GM21528 (cell line): ENCODE results near the gene SUOX.
"Not testable (repeated sequence)": the region's sequence is repeated elsewhere in the genome, so short reads cannot be mapped to it uniquely, and the experiment has no call there.

Source experiments
- ATAC-seq: cut with Tn5 transposase; IDR thresholded peaks from one replicate; pipeline ENCODE4 v1.9.1; 2021; ENCODE audit warnings: mild to moderate bottlenecking, moderate library complexity; ENCODE audit not compliant: unreplicated experiment, low FRiP score

SUOX gene

DNA sequence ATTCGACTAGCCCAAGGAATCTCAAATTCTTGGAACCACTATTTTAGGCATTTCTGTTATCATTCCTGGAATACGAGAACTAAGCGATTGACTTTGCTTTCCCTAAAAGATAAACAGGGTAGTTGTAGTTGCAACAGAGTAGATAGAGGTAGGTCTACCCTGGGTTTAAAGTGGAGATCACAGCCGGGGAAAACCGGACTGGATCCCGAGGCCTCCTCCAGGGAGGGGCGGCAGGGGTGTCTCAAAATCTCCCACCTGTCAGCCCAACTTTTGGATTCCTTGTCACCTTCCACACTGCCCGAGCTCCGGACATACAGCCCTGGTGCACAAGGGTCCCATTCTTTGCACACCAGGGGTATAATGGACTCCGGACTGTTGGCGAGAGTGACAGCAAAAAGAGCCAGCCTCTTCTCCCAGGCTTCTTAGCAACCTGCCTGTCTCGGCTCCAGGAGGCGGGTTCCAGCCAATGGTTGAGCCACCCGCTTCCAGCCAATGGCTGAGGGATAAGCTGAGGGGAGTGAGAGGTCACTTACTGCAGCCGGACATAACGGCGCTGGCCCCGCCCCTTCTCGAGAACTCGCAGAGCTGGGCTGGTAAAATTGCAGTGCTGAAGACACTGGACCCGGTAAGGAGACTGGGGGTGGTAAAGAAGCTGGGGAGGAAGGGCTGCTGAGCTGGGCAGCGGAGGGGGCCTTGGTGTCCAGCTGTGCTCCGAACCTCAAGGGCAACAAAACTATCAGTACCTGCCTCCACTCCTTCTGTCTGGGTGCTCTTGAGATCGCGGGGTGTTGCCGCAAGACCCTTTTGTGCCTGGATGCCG lies at the start of gene SUOX:
Gene SUOX, plus strand, starts transcription at position 562 of the 820 bp plus-strand sequence. CDS start 4,946 bp downstream, outside the sequence.
- peak; percentile 97 for ATAC-seq

DNA sequence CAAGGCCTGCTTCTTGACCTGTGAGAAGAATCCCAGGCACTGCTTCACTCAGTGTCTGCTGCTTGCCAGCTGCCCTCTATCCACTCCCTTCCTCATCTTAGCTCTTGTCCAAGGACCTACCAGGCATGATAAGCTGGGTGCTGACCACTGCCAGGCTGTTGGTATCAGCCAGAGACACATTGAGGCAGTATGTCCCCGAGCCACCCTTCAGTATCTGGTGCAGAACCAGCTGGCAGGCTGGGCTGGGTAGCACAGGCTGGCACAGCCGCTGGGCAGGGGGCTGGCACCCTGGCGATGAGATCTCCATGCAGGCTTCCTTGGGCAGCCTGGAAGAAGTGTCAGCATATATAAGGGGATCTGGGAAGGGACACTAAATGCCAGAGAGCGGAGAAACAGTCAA lies 41.7 kb upstream of the SUOX start:
- no peak for ATAC-seq

DNA sequence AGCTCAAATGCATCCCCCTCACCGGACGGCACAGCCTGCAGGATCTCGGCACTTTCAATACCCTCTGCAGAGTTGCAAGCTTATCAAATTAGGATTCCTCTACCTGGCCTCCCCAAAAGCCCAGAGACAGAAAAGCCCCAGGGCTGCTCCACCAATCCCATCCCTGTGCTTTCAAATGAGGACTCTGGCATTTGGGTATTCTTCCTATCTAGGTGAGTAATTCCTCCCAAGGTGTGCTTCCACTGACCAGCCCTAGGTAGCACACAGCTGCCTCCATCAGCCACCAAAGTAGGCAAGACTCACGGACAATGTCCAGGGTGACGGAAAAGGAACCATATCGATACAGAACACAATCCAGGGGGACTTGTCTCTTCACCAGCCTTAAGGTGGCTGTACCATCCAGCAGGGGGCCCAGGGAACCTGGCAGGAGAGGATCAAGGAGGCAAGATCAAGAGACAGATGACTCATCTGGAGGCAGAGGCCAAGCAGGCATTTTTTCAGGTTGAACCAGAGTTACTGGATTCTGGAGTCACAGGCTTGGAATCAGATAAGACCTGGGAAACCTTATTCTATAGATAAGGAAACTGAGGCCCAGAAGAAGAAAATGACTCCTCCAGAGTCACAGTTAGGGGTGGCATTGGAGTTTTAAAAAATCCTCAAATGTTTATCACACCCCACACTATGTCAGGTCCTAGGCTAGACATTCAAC lies 41.1 kb upstream of the SUOX start:
- no peak for ATAC-seq

DNA sequence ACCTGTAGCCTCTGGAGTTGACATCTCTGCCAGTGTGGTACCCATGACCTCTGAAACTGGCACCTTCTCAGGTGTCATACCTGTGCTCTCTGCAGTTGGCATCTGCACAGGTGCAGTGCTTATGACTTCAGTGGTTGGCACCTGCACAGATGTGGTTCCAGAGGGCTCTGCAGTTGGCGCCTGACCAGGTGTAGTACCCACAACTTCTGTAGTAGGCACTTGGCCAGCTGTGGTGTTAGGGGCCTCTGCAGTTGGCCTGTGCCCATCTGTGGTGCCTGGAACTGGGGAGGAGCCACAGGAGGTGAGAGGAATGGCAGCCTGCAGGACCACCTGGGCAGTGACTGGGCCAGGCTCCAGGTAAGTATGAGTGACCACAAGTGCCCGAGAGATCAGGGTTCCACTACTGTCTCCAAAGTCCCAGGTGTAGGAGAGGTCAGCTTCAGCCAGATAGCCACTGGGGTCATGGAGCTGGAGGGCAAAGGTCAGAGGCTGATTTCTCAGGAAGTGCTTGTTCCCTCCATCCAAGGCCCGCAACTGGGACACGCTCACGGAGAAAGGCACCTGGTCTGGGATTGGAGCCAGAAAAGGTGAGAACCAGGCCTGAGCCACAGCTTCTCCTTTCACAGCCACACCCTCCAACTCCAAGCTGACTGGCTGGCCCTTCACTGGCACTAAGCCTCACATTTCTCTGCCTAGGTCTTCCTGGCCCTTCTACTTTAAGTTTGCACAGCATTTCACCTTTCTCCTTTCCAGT lies 39.8 kb upstream of the SUOX start:
- ATAC-seq, result no peak

DNA sequence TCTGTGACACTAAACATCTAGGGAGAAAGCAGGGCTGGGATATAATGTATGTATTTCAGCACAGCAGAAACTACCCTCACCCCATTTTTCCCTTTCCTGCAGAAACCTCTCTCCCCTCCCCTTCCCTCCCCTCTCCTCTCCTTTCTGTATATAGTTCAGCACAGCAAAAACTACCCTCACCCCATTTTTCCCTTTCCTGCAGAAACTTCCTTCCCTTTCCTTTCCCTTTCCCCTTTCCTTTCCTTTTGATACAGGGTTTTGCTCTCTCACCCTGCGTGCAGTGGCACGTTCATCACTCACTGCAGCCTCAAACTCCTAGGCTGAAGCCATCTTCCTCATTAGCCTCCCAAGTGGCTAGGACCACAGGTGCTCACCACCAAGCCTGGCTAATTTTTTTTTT lies 33.3 kb upstream of the SUOX start:
- no peak for ATAC-seq

DNA sequence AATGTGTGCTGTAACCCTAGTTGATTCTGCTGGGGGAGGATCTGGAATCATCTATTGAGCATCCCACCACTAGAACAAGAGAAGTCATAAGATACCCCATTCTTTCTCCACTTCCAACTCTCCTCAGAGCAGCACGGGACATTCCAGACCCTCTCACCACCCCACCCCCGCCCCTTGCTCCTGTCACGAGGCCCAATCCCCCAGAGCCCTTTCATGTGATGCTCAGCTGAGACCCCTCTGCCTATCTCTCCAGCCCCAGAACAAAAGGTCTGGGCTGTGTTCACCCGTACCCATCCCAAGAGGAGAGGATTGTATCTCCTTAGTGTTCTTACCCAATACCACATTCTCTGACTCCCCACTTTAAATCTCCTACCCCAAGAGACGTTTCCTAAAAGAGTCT lies 31.8 kb upstream of the SUOX start:
- ATAC-seq, result no peak

DNA sequence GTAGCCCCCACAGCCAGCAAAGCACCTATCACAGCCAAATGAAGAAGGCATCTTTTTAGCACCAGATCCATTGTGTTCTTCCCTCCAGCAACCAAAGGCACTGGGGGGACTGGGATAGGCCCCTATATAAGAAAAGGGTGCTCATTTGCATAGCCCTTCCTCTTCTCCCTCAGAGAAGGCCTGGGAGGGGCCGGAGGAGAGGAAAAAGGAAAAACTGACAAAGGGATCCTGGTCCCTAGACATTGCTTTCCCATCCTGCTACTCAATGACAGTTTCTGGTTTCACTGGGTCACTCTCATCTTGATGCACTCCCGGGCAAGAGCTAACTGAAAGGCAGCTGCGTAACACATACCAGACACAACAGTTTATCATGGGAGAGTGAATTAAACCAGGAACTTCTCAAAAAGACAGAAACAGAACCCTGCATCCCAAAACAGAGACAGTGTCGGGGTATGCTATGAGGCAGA lies 31.1 kb upstream of the SUOX start, which contains the start of gene PMEL:
Gene PMEL, minus strand, starts transcription at position 102 of the 467 bp plus-strand sequence. Its CDS starts 31 bp downstream, at position 71.
- no peak for ATAC-seq

DNA sequence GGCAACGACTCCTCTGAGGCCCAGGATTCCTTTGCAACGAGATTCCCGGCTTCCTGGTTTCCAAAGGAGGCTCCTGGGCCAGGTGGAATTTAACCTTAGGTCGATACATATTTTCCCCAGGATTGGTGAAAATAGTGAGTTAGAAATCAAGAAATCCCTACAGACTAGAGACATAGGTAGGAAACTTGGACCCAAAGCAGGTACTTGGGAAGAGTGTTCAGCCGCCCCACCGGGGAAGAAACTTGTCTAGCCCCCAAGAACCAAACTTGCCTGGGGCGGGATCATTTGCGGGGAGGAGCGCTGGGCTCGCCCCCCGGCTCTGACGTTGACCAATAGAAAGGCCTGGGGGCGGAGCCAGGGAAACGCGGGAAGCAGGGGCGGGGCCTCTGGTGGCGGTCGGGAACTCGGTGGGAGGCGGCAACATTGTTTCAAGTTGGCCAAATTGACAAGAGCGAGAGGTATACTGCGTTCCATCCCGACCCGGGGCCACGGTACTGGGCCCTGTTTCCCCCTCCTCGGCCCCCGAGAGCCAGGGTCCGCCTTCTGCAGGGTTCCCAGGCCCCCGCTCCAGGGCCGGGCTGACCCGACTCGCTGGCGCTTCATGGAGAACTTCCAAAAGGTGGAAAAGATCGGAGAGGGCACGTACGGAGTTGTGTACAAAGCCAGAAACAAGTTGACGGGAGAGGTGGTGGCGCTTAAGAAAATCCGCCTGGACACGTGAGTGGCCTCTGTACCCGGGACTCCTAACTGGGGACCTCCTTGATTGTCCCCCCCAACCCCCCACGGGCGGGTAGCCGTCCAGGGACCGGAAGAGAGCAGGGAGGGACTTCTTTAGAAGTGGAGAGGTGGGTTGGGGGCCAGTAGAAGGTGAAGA lies 30.4 kb upstream of the SUOX start, which contains the start of gene CDK2:
Gene CDK2, plus strand, starts transcription at position 423 of the 874 bp plus-strand sequence. Its CDS starts 179 bp downstream, at position 602.
- peak; percentile 90 for ATAC-seq

DNA sequence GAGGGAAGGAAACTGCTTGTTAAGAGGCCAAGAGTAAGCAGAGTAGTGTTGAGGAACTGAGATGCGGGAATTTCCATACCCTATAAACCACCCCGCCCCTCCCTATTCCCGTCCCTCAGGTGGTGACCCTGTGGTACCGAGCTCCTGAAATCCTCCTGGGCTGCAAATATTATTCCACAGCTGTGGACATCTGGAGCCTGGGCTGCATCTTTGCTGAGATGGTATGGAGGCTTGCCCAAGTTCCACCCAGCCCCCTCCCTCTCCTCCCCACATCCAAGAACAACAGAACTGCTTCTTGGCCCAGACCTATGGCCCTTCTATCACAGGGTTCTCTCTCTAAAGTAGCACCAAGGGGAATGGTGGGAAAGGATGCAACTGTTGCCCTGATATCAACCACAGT lies 27.7 kb upstream of the SUOX start:
- ATAC-seq, result no peak

DNA sequence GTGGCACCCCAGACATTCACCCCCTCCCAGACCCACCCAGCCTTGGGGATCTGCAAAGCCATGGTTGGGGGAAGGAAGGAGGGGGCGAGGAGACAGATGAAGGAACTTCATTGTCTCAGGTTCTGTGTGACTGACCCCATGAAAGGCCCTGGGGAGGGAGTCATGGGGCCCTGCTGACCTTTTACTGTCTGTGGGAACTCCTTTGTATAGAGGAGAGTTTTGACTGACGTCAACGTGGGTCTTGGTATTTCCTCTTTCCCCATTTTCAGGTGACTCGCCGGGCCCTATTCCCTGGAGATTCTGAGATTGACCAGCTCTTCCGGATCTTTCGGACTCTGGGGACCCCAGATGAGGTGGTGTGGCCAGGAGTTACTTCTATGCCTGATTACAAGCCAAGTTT lies 26.3 kb upstream of the SUOX start:
- ATAC-seq, result no peak

DNA sequence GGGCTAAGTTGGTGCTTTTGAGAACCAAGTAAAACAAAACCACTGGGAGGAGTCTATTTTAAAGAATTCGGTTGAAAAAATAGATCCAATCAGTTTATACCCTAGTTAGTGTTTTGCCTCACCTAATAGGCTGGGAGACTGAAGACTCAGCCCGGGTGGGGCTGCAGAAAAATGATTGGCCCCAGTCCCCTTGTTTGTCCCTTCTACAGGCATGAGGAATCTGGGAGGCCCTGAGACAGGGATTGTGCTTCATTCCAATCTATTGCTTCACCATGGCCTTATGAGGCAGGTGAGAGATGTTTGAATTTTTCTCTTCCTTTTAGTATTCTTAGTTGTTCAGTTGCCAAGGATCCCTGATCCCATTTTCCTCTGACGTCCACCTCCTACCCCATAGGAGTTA lies 25.0 kb upstream of the SUOX start:
- ATAC-seq, result no peak

DNA sequence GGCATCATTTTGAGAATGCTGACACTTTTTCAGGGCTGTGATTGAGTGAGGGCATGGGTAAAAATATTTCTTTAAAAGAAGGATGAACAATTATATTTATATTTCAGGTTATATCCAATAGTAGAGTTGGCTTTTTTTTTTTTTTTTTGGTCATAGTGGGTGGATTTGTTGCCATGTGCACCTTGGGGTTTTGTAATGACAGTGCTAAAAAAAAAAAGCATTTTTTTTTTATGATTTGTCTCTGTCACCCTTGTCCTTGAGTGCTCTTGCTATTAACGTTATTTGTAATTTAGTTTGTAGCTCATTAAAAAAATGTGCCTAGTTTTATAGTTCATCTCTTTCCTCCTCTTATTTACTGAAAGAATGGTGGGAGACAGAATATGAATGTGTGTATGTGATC lies 24.6 kb upstream of the SUOX start:
- no peak for ATAC-seq

DNA sequence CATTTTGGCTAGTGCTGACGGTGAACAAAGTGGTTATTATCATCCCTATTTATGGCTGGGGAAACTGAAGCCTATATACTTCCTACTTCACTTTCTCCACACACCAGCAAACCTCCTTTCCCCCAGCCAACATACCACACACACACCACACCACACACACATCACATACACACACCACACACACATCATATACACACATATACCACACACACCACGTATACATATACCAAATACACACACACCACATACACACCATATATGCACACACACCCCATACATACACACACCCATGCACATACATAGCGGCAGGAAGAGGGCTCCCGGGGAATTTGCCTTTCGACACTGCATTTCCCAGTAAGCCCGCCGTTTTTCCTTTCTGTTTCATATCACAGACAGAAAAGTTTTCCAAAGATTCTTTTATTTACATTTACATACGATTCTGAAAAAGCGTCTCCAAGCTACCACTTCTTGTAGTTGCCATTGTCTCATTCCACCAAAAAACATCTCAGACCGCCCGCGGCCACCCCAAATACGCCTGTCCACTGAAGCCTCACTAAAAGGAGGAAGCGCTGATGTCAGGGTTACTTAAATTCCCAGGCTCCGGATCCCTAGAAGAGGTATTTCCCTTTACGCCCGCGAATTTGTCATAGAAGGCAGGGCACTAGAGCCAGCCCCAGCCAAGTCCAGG lies 24.0 kb upstream of the SUOX start:
- no peak for ATAC-seq

DNA sequence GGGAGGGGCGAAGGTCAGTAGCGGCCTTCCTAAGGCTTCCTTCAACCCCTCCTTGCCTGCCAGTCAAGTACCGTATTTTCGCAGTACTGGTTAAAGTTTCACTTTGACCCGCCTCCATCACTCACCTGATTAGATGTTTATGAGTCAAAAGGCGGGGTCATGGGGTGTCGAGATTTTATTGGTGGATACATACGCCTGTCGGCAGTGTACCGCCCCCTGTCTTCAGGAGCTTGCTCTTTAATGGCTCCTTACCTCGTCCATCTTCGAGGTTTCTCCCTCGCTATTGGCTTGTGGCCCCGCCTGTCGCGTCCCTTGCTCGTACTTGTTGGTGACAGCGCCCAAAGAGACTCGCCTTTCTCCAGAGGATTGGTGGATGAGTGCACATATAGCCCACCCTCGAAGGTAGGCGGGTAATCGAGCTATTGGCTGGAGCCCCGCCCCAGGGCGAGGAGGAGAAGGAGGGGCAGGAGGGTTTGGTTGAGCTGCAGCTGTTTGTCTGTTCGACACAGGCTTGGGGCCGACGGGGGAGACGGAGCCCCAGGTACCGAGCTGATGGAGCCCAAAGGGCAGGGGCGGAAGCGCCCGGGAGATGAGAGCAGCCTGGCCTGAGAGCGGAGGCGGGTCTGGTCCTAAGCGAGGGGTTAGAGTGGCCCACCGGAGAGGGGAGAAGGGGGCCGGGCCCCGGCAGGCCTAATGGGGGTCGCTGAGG lies 23.3 kb upstream of the SUOX start, which contains the start of gene RAB5B:
Gene RAB5B, plus strand, starts transcription at position 480 of the 709 bp plus-strand sequence. CDS start 12,883 bp downstream, outside the sequence.
- ATAC-seq, result peak; percentile 94

DNA sequence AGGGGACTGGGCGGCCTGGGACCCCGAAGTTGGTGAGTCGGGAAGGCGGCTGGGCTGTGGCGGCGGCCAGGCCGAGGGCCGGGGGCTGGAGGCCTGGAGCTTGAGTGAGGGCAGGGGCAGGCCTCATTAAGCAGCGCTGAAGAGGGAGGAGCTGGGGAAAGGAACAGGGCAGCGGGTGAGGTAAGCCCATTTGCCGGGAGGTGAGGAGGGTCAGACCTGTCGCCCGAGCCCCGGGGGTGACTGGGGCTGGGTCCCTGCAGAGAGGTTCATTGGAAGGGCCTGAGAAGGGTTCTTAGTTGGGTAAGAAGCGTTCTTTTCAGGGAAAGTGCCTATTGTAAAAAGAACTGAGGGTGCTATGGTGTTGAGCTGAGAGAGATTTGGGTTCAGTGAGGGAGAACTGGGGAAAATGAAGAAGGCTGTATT lies 22.8 kb upstream of the SUOX start:
- ATAC-seq, result peak; percentile 20

DNA sequence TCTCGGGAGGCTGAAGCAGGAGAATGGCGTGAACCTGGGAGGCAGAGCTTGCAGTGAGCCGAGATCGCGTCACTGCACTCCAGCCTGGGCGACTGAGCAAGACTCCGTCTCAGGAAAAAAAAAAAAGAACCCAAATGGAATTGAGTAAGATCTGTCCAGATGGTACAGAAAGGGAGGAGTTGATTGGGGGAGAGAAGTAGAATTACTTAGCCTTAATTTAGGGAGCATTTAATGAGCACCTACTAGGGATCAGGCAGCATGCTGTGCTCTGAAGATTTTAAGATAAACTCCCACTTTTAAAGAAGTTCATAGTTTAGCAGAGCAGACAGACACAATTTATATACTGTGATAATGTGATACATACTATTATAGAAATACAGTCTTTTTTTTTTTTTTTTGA lies 18.7 kb upstream of the SUOX start:
- no peak for ATAC-seq

DNA sequence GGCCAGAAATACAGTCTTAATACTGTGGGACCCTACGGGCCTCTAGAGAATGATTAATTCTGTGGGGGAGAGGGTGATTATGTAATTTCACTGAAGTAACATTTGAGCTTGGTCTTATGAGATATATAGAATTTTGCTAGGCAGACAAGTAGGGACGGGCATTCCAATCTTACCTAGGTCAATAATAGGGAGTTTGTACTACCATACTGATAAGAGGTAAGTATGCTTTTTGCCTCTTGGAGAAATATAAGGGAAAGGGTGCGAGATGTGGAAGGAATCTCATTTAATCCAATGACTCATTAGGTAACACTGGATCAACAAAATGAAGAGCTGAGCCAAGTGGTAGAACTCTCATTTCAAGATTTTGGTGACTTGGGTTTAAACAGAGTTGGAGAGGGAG lies 18.0 kb upstream of the SUOX start:
- ATAC-seq, result no peak

DNA sequence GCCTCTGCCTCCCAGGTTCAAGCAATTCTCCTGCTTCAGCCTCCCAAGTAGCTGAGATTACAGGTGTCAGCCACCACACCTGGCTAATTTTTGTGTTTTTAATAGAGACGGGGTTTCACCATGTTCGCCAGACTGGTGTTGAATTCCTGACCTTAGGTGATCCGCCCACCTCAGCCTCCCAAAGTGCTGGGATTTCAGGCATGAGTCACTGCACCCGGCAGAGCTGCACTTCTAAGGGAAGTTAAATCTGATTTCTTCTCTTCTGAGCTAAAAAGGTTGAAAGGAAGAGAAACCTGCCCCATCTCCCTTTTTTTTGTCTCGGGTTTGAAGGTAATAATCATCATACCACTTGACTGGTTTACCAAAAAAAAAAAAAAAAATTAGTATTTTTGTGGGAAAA lies 15.2 kb upstream of the SUOX start:
- ATAC-seq, result not testable (repeated sequence)
